ENCODE results near the gene HTD2. TPM values are rescaled to one million over a fixed set of nuclear protein-coding genes. Genes with fewer than 3 reads are reported as not detected.

Gene HTD2
- total RNA-seq, 1 donor from 2014 or later: 10.3 TPM

DNA sequence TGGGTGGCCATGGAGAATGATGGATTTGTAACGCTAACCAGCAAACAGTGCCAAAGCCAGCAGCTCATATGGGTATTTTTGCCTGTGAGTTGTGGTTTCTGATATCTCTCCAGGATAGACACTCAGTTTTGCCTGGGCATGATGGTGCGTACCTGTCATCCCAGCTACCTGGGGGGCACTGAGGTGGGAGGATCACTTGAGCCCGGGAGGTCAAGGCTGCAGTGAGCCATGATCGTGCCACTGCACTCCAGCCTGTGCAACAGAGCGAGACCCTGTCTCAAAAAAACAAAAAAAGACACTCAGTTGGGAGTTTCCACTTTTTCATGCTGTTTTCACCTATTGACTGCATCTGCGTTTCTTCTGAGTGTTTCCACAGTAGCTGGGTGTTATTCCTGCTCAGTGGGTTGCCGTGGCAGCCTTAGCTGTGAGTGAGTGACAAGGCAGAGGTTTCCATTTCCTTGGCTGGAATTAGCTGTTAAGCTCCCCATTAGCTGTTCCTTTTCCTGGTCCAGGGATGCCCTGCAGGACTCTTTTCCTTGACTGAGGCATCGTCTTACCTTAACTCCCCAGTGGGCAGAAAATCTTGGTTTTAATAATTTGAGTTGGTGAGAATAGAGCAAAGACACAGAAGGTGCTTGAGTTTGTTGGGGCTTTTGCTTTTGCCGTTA is 14.5 kb upstream of the HTD2 start:
- TF ChIP-seq, protein P1, sequence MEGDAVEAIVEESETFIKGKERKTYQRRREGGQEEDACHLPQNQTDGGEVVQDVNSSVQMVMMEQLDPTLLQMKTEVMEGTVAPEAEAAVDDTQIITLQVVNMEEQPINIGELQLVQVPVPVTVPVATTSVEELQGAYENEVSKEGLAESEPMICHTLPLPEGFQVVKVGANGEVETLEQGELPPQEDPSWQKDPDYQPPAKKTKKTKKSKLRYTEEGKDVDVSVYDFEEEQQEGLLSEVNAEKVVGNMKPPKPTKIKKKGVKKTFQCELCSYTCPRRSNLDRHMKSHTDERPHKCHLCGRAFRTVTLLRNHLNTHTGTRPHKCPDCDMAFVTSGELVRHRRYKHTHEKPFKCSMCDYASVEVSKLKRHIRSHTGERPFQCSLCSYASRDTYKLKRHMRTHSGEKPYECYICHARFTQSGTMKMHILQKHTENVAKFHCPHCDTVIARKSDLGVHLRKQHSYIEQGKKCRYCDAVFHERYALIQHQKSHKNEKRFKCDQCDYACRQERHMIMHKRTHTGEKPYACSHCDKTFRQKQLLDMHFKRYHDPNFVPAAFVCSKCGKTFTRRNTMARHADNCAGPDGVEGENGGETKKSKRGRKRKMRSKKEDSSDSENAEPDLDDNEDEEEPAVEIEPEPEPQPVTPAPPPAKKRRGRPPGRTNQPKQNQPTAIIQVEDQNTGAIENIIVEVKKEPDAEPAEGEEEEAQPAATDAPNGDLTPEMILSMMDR (IDR thresholded peaks at IDR 0.05; ENCODE audit: insufficient read depth, low read length, severe bottlenecking): no peak
- no peaks in the 10 kb centered on the region for H3K36me3 ChIP-seq (ENCODE audit: control insufficient read depth, insufficient read depth, low read length)
- FAIRE-seq (no peak), DNase-seq (ENCODE audit: low read depth) (no peak)
- no peaks in the 10 kb centered on the region for H3K27me3 ChIP-seq (ENCODE audit: control insufficient read depth, insufficient read depth, low read length)
- H3K4me3 ChIP-seq (ENCODE audit: low read depth, low read length): no peak overlapping the region

DNA sequence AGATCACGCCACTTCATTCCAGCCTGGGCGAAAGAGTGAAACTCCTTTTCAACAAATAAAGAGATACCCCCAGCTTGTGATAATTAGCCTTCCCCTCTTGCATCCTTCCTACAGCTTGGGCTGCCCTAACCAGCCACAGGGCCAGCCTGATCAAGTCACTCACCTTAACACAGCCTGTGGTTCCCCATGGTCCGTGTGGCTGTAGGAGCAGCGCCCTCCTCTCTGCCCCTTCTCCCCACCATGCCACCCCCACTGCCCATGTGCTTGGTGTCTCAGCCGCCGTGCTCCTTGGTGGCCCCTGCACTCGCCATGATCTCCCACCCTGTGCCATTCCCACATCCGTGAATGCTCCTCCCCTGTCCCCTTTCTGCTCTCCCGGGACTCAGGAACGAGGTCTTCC is 13.5 kb upstream of the HTD2 start:
- H3K4me3 ChIP-seq (ENCODE audit: low read depth, low read length): no peak overlapping the region
- no peak for DNase-seq (ENCODE audit: low read depth)
- no peak for FAIRE-seq
- TF ChIP-seq, protein P1 (IDR thresholded peaks at IDR 0.05; ENCODE audit: insufficient read depth, low read length, severe bottlenecking): no peak
- H3K27me3 ChIP-seq (ENCODE audit: control insufficient read depth, insufficient read depth, low read length): no peaks in the 10 kb centered on the region
- no peaks in the 10 kb centered on the region for H3K36me3 ChIP-seq (ENCODE audit: control insufficient read depth, insufficient read depth, low read length)

DNA sequence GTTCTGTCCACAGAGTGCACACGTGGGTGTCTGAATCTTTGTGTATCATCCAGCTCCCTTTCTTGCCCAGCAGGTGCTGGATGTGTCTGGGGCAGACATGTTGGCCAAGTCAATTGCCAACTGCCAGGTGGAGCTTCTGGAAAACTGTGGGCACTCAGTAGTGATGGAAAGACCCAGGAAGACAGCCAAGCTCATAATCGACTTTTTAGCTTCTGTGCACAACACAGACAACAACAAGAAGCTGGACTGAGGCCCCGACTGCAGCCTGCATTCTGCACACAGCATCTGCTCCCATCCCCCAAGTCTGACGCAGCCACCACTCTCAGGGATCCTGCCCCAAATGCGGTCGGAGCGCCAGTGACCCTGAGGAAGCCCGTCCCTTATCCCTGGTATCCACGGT is 12.8 kb upstream of the HTD2 start:
- no peak for FAIRE-seq
- DNase-seq (ENCODE audit: low read depth): no peak
- TF ChIP-seq, protein P1 (IDR thresholded peaks at IDR 0.05; ENCODE audit: insufficient read depth, low read length, severe bottlenecking): no peak
- H3K27me3 ChIP-seq (ENCODE audit: control insufficient read depth, insufficient read depth, low read length): no peaks in the 10 kb centered on the region
- H3K4me3 ChIP-seq (ENCODE audit: low read depth, low read length): no peak overlapping the region
- no peaks in the 10 kb centered on the region for H3K36me3 ChIP-seq (ENCODE audit: control insufficient read depth, insufficient read depth, low read length)

DNA sequence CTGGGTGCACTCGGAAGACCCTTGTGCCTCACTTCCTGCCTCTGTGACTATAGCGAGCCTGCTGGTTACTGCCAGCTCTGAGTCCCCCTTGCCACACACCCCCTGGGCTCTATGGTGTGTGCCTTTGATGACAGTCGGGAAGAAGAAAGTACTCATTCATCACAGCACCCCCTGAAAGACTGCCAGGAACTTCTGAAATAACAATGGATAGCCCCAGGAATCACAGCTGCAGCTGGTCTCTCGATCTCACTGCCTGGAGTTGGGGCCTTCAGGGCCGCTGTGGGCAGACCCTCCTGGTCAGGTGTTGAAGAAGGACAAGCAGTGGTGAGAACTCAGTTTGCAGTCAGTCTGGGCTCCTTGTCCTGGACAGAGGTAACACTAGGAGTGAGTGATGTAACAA is 10.1 kb upstream of the HTD2 start:
- Histone ChIP-seq H3K4me3 (ENCODE audit: low read depth, low read length) (no peak overlapping the region), H3K36me3 (ENCODE audit: control insufficient read depth, insufficient read depth, low read length) (no peaks in the 10 kb centered on the region), H3K27me3 (ENCODE audit: control insufficient read depth, insufficient read depth, low read length) (no peaks in the 10 kb centered on the region)
- FAIRE-seq (no peak), DNase-seq (ENCODE audit: low read depth) (no peak)
- TF ChIP-seq, protein P1 (IDR thresholded peaks at IDR 0.05; ENCODE audit: insufficient read depth, low read length, severe bottlenecking): no peak

DNA sequence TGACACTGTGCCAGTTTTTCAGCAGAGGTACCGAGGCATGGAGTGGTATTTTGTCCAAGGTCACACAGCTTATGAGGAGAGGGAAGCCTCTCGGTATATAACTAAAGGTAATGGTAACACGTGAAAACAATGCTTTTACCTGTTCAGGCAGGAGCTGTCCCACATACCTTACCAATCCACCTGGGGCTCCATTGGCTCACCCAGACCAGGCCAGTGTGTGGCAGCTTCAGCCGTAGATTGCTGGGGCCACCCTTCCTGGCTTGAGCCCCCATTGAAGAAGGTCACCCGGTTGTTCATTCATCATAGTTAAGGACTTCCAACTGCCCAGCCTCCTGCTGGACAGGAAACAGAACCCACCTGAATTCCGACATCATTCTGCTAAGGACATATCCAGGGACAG is 9.5 kb upstream of the HTD2 start:
- Histone ChIP-seq H3K36me3 (ENCODE audit: control insufficient read depth, insufficient read depth, low read length) (no peaks in the 10 kb centered on the region), H3K27me3 (ENCODE audit: control insufficient read depth, insufficient read depth, low read length) (no peaks in the 10 kb centered on the region), H3K4me3 (ENCODE audit: low read depth, low read length) (no peak overlapping the region)
- DNase-seq (ENCODE audit: low read depth) (no peak), FAIRE-seq (peak; percentile 47)
- TF ChIP-seq, protein P1 (IDR thresholded peaks at IDR 0.05; ENCODE audit: insufficient read depth, low read length, severe bottlenecking): no peak

DNA sequence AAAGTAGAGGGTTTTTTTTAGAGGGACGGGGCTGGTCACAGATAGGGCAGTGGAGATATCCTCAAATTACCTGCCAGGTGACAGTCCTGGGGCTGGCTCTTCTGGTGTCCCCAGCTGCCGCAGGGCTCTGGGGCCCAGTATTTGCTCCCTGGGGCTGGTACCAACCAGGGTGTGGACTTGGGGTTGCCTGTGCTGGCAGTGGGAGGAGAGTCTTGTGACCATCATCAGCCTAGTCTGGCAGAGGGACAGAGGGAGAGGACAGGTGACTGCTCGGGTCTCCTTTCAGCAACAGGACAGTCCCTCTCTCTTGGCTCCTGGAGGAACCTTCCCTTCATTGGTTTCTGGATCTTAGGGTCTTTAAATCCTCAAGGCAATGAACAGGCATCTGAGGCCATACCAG is 8.1 kb upstream of the HTD2 start:
- no peak for DNase-seq (ENCODE audit: low read depth)
- Histone ChIP-seq H3K36me3 (ENCODE audit: control insufficient read depth, insufficient read depth, low read length) (no peaks in the 10 kb centered on the region), H3K4me3 (ENCODE audit: low read depth, low read length) (no peak overlapping the region), H3K27me3 (ENCODE audit: control insufficient read depth, insufficient read depth, low read length) (no peaks in the 10 kb centered on the region)
- no peak for FAIRE-seq
- TF ChIP-seq, protein P1 (IDR thresholded peaks at IDR 0.05; ENCODE audit: insufficient read depth, low read length, severe bottlenecking): no peak
